Brain pericyte (primary cell): ENCODE measurements around the gene CENPF.
"Not testable (repeated sequence)": the region's sequence is repeated elsewhere in the genome, so short reads cannot be mapped to it uniquely, and the experiment has no call there.

Source experiments
- DNase-seq: peaks from one replicate; pipeline ENCODE4 v3.0.0-alpha.2; 2012; ENCODE audit warnings: low read depth, low spot score

The CENPF gene

GRCh38 chr1:214584805-214585766, 17.9 kb upstream of the CENPF start:
- DNase-seq, result no peak

GRCh38 chr1:214586621-214587020, 16.4 kb upstream of the CENPF start:
- DNase-seq, result no peak

- no peak for DNase-seq
These were observed 15.8 kb upstream of the CENPF start for GRCh38 chr1:214587165-214587564.

GRCh38 chr1:214588963-214589597, 13.9 kb upstream of the CENPF start:
- DNase-seq, result no peak

GRCh38 chr1:214590696-214591095, 12.3 kb upstream of the CENPF start:
- no peak for DNase-seq

GRCh38 chr1:214591918-214592317, 11.1 kb upstream of the CENPF start:
- not testable (repeated sequence) for DNase-seq

DNA sequence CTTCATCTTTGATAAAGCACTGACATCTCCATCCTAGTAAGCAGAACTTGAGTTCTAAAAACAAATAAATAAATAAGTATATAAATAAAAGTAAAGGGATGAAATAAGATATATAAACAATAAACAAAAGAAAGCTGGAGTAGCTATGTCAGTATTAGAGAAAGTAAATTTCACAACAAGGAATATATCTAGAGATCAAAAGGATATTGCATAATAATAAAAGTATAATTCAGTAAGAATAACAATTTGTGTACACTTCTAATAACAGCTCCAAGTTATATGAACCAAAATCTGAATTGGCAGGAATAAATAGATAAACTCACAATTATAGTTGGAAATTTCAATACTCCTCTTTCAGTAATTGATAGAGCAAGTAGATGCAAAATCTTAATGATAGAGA, 9.8 kb upstream of the CENPF start:
- no peak for DNase-seq

DNA sequence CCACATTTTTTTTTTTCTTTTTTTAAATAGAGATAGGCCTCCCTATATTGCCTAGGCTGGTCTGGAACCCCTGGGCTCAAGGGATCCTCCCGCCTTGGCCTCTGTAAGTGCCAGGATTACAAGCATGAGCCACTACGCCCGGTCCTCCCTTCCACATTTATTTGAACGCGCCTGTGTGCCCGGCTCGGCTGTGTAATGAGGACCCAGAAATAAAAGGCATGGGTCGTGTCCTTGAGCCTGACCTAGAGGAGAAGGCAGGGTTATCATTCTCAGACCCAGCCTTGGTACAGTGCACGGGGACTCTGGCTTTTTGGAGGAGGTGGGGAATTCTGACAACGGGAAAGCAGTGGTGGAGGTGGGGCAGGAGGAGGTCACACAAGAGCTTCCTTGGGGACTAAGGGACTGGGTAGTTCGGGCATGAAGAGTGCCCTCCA, 841 bp downstream of the CENPF start:
- DNase-seq, result no peak

DNA sequence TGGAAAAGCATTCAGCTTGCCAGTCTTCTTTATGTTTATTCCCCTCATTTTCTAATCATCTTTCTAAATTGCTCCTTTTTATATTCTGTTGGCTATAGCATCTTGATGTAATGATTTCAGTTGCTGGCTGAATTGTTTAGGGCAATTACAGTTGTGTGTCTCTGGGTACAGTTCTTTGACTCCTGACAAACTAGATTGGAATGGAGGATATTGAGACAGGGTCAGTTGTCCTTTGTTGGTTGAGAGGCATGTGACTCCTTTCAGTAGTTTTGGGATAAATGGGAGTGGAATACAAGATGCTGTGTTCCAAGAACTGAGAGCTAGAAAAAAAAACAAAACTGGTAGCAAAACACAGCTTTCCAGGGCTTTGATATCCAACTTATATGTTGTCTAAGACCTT, 1.5 kb downstream of the CENPF start:
- DNase-seq, result no peak

DNA sequence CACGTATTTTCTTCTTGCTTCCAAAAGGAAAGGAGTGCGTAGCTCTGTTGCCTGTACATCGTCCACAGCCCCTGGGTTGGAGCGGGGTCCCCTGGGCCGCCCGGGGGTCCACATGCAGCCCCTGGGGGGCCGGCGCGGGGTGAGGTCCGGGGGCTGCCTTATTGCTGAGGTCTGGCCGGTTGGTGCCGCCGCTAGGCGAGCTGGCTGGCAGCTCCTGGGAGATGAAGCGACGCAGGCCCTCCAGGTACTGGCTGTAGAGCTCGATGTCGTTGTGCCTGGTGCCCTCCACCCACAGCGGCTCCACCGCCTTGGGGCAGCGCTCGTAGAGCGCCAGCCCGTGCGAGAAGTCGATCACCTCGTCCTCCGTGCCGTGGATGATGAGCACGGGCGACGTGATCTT, 2.5 kb downstream of the CENPF start:
- DNase-seq, result not testable (repeated sequence)

GRCh38 chr1:214605933-214606925, 3.2 kb downstream of the CENPF start:
- not testable (repeated sequence) for DNase-seq

DNA sequence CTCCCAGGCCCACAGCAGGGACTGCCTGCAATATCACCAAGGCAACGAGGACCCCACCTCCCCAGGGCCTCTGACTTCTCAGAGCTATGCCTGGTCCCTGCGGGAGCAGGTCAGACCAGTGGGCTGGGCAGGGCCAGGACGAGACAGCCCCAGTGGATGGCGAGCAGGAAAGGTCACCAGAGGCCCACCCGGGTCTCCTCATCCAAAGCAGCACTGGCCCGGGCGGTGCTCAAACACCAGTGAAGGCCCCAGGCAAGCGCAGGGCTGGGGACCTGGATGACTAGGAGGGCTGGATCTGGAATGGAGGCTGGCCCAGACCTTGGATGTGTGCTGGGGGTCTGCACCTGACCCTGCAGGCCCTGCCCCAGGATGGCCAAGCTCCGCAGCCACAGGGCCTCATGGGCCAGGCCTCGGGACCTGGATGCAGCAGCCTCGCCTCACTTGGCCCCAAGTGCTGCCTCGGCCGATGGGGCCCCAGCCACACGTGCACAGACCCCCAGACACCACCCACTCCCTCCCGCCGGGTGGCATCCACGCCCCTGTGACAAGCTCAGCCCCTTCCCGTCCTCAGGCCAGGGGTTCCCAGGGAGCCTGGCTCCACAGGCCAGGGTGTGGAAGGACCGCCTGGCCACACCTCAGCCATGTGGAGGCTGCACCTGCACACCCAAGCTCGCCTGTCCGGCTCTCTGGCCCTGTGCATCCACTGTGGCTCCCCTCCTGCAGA, 4.7 kb downstream of the CENPF start:
- DNase-seq, result not testable (repeated sequence)

DNA sequence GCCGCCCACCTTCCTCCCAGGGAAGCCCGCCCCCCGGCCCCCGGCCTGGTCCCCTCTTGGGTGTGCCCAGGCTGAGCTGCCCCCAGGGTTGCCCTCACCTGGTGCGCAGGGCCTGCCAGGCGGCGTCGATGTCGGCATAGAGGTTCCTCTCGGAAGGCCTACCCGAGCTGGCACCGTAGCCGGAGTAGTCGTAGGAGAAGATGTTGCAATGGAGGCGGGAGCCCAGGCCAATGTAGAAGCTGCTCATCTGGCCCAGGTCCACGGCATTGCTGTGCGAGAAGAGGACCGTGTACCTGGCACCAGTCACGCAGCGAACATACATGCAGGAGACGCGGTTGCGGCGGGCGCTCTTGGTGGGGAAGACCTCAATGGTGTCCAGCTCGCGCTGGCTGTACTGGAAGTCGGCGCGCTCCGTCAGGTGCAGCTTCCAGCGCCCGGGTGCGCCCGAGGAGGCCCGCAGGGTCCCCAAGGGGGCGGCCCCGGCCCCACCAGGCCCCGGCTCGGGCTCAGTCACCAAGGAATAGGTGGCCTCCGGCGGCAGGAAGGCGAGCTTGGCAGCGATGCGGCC, 5.3 kb downstream of the CENPF start:
- DNase-seq, result not testable (repeated sequence)

GRCh38 chr1:214608817-214609216, 5.8 kb downstream of the CENPF start:
- not testable (repeated sequence) for DNase-seq

DNA sequence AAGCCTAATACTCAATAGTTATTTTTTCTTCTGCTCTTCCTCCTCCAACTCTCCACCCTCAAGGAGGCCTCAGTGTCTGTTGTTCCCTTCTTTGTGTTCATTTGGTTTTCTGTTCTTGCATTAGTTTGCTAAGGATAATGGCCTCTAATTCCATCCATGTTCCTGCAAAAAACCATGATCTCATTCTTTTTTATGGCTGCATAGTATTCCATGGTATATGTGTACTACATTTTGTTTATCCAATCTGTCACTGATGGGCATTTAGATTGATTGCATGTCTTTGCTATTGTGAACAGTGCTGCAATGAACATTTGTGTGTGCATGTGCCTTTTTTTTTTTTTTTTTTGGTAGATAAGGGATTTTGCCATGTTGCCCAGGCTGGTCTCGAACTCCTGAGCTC, 6.7 kb downstream of the CENPF start:
- no peak for DNase-seq

GRCh38 chr1:214610136-214610535, 7.1 kb downstream of the CENPF start:
- not testable (repeated sequence) for DNase-seq

GRCh38 chr1:214615109-214615508, 12.1 kb downstream of the CENPF start:
- no peak for DNase-seq

GRCh38 chr1:214615871-214616270, 12.9 kb downstream of the CENPF start:
- DNase-seq, result no peak

DNA sequence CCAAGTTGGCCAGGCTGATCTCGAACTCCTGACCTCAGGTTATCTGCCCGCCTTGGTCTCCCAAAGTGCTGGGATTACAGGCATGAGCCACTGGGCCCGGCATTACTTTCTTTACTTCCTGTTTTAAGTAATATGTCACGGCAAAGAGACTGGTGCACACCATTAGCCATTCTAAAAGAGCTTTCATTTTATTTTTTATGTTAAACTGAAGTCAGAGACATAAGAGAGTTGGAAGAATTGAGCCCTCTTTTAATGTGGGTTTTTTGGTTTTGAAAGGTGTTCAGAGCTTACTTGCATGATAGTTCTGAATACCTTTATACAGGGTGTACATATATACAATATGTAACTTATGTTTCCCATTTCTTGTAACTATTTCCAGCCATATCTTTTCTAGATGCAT, 14.3 kb downstream of the CENPF start:
- DNase-seq, result no peak

DNA sequence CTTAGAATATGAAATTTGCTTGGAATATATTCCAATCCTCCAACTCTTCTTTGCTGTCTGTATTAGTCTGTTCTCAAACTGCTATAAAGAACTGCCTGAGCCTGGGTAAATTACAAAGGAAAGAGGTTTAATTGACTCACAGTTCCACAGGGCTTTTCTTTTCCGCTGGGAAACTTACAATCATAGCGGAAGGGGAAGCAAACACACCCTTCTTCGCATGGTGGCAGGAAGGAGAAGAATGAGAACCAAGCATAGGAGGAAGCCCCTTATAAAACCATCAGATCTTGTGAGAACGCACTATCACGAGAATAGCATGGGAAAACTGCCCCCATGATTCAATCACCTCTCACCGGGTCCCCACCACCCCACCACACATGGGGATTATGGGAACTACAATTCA, 14.8 kb downstream of the CENPF start:
- no peak for DNase-seq

DNA sequence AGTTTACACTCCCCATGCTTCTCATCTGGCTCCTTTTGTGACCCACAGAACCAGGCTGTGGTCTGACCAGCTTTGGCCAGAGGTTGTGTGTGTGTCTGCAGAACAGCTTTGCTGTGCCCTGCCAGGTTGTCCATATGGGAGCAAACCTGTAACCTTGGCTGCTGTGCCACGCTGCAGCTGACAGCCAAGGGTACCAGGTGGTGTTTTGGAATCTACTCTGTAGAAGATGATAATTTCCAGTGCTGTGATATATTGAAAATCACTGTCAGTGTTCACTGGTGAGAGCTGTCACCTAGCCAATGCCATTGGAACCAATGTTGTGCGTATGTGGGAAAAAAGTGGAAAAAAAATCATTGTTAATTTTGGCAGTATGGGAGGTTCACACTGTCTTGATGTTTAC, 18.2 kb downstream of the CENPF start:
- DNase-seq, result no peak
